K562 (cell line): ENCODE data around the gene CYP4V2. TPM values are rescaled to one million over a fixed set of nuclear protein-coding genes. Genes with fewer than 3 reads are reported as not detected.

ENCODE experiments used
- DEAF1 ChIP-seq: fragments of 450-650 bp; formaldehyde crosslinking; IDR thresholded peaks from 2 replicates; pipeline ENCODE4 v1.4.0; 2020; ENCODE audit warnings: mild to moderate bottlenecking, moderate library complexity
- DMBX1 ChIP-seq: fragments of 250-450 bp; sonication (Bioruptor Pico); IDR thresholded peaks from 2 replicates; pipeline ENCODE4 v1.8.0; 2022; ENCODE audit warnings: inconsistent platforms, mild to moderate bottlenecking, moderate library complexity, borderline replicate concordance
- GABPB1 ChIP-seq: sonication (generic); formaldehyde crosslinking; IDR thresholded peaks from 2 replicates; pipeline ENCODE4 v1.8.0; 2022; ENCODE audit warnings: mild to moderate bottlenecking, missing genetic modification reagents
- HNRNPK ChIP-seq: fragments of 200-400 bp; formaldehyde crosslinking; IDR thresholded peaks from one replicate; pipeline ENCODE4 v1.6.1; 2018; ENCODE audit warnings: mild to moderate bottlenecking, low read depth, low read length; ENCODE audit not compliant: poor library complexity, severe bottlenecking
- KDM1A ChIP-seq, 2 experiments: fragments of 450-650 bp; IDR thresholded peaks; 2 replicates each; pipeline ENCODE4 v1.6.1; 2016; ENCODE audit warnings: mild to moderate bottlenecking in 2 of 2
- NFE2L1 ChIP-seq: fragments of 450-650 bp; IDR thresholded peaks from 2 replicates; pipeline ENCODE4 v1.6.1; 2016; ENCODE audit warnings: missing genetic modification characterization, low read depth, mild to moderate bottlenecking, missing compliant biosample characterization, moderate library complexity, borderline replicate concordance
- POLR2H ChIP-seq: IDR thresholded peaks from 2 replicates; pipeline ENCODE4 v1.6.1; 2016; ENCODE audit warnings: missing genetic modification characterization, low read depth, mild to moderate bottlenecking, control low read depth, missing compliant biosample characterization, moderate library complexity
- TEAD1 ChIP-seq, 2 experiments: fragments of 450-650 bp in 1 of 2; sonication (generic) in 1 of 2; formaldehyde crosslinking; IDR thresholded peaks; 2 replicates each; pipeline versions ENCODE4 v1.4.0 to v1.8.0; 2020 to 2022; ENCODE audit warnings: mild to moderate bottlenecking in 2 of 2, missing genetic modification reagents in 1 of 2
- XRCC5 ChIP-seq: fragments of 200-400 bp; formaldehyde crosslinking; IDR thresholded peaks from 2 replicates; pipeline ENCODE4 v1.6.1; 2017; ENCODE audit warnings: low read depth, mild to moderate bottlenecking, low read length
- ZKSCAN3 ChIP-seq: fragments of 250-450 bp; sonication (Bioruptor Pico); IDR thresholded peaks from 2 replicates; pipeline ENCODE4 v1.4.0; 2020
- ZNF143 ChIP-seq: sonication (generic); formaldehyde crosslinking; IDR thresholded peaks from 2 replicates; pipeline ENCODE4 v1.9.0; 2022; ENCODE audit warnings: mild to moderate bottlenecking, missing genetic modification reagents
- ZNF175 ChIP-seq: fragments of 200-800 bp; sonication (Bioruptor generic); IDR thresholded peaks from 2 replicates; pipeline ENCODE4 v1.6.1; 2016; ENCODE audit warnings: low read depth, mild to moderate bottlenecking, missing genetic modification characterization, missing compliant biosample characterization
- ZNF518B ChIP-seq: fragments of 250-450 bp; sonication (Bioruptor Pico); IDR thresholded peaks from 2 replicates; pipeline ENCODE4 v1.5.0; 2021; ENCODE audit warnings: mild to moderate bottlenecking, moderate library complexity
- ZNF668 ChIP-seq: fragments of 250-450 bp; sonication (Bioruptor Pico); IDR thresholded peaks from 2 replicates; pipeline ENCODE4 v1.8.0; 2022; ENCODE audit warnings: mild to moderate bottlenecking, inconsistent platforms
- polyA plus RNA-seq, 8 experiments: library from polyadenylated mRNA; depleted of rRNA in 4 of 8; stranded (reverse) in 5 of 8; unstranded in 3 of 8; fragments of >200 nt; fragmentation: Nextera tagmentation in 2 of 8; fragmentation: Illumina TruSeq in 1 of 8; extraction: Ambion mirVana in 2 of 8; extraction: Trizol in 1 of 8; gene quantifications; 2 replicates each; pipeline versions ENCODE4 v1.2.1 to v1.2.3, GENCODE V29; 2011 to 2014; ENCODE audit warnings: inconsistent platforms in 1 of 8, missing spikeins in 1 of 8
- total RNA-seq, 7 experiments: library from RNA; depleted of rRNA in 6 of 7; stranded (reverse); fragments of >200 nt in 6 of 7; fragmentation: Illumina TruSeq in 2 of 7; extraction: Trizol in 2 of 7; gene quantifications; 2 replicates each; pipeline versions ENCODE4 v1.2.1 to v1.2.3, GENCODE V29; 2011 to 2021; ENCODE audit warnings: low replicate concordance in 1 of 7
- TF ChIP-seq, protein P1 (sequence below), 2 experiments: fragments of 450-650 bp in 1 of 2; sonication (generic) in 1 of 2; formaldehyde crosslinking; conservative IDR thresholded peaks; 2 replicates each; pipeline versions ENCODE4 v1.4.0 to v1.8.1; 2020 to 2022; ENCODE audit warnings: mild to moderate bottlenecking in 1 of 2, missing genetic modification reagents in 1 of 2

CYP4V2 gene
- total and polyA plus RNA-seq, 9 of the 15 experiments (the other 6 are each of a cell fraction or from before 2014, with no cell fraction given) = 1.1 to 8.3 (median 3.9) TPM

DNA sequence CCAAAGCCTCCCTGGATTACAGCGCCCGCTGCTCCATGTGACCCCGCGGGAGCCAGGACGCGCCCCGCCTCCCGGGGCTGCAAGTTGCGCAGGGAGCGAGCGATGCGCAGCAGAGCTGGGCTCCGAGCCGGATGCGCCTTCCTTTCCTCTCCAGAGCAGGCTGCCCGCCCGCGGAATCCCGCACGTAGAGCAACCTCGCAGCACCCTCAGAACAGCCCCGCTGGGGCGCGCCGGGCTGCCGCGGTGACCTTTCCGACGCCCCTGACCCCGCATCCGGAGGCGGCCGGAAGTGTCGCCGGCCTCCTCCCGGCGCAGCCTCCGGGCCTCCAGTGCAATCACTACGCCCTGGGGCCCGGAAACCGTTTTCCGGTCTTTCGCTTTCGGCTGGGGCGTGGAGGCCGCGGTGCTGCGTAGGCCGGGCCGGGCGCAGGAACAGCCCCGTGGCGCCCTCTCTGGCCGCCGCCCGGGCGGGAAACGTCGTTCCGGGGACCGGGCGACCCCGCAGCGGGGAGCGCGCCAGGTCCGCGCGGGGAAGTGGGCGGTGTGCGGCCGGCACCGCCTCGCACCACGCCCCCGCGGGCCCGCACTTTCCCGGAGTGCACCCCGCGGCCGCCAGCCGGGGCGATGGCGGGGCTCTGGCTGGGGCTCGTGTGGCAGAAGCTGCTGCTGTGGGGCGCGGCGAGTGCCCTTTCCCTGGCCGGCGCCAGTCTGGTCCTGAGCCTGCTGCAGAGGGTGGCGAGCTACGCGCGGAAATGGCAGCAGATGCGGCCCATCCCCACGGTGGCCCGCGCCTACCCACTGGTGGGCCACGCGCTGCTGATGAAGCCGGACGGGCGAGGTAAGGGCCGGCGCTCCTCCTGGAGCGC is at the start of gene CYP4V2 (continued):
- TF ChIP-seq HNRNPK = no peak
- TF ChIP-seq KDM1A (IDR thresholded peaks at IDR 0.05) = peak; percentile 40 to 69; a peak in 2 of 4 replicates
- no peak for TF ChIP-seq XRCC5
- TF ChIP-seq GABPB1 = peak; percentile 93
- peak; percentile 78 for TF ChIP-seq POLR2H (tag)
- TF ChIP-seq ZNF175 (CRISPR knock-in tag) = no peak
- TF ChIP-seq ZNF143 (CRISPR knock-in tag) = no peak
- TF ChIP-seq ZNF668 = no peak
- no peak for TF ChIP-seq NFE2L1 (tag)
- TF ChIP-seq, protein P1, sequence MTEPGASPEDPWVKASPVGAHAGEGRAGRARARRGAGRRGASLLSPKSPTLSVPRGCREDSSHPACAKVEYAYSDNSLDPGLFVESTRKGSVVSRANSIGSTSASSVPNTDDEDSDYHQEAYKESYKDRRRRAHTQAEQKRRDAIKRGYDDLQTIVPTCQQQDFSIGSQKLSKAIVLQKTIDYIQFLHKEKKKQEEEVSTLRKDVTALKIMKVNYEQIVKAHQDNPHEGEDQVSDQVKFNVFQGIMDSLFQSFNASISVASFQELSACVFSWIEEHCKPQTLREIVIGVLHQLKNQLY (CRISPR knock-in tag; conservative IDR thresholded peaks at IDR 0.05) = no peak
- TF ChIP-seq TEAD1 (CRISPR knock-in tag; IDR thresholded peaks at IDR 0.05) = peak in 1 of 2 experiments; percentile 70; a peak in 2 of 4 replicates
- TF ChIP-seq DEAF1 (CRISPR knock-in tag) = no peak
- TF ChIP-seq DMBX1 (CRISPR knock-in tag) = no peak
- no peak for TF ChIP-seq ZKSCAN3
- no peak for TF ChIP-seq ZNF518B (CRISPR knock-in tag)
